ENCODE data around the gene SPNS3. TPM values are rescaled to one million over a fixed set of nuclear protein-coding genes. Genes with fewer than 3 reads are reported as not detected.
A peak's percentile ranks its signal among the peaks of the same experiment; 100 is the strongest.

SPNS3 gene
- total and polyA plus RNA-seq, 10 of the 15 experiments (the other 5 are each of a cell fraction or from before 2014, with no cell fraction given) = 0.16 to 2.6 (median 0.97) TPM

DNA sequence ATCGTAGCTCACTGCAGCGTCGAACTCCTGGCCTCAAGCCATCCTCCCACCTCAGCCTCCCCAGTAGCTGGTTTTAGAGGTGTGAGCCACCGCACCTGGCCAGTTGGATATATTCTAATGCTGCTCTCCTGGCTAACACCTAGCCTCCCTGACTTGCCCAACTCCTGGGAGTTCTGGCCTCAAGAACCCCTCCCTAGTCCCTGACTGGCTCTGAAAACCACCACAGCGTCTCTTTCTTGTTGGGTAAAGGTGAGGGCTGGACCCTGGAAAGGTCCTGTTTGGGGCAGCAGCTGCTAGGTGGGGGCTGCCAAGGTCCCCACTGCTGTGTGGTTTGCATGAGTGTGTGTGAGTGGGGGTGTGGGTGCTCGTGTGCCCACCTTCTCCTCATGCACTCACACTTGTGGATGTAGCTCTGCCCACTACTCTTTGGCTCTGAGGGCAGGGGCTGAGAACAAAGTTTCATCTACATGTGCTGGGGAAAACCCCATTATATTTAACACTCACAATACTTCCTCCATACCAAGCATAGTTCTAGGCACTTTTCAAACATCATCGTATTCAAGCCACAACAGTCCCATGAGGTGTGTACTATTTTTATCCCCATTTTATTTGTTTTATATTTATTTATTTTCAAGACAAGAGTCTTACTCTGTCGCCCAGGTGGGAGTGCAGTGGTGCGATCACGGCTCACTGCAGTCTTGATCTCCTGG lies 7.1 kb upstream of the SPNS3 start:
- Histone ChIP-seq H3K4me3 (no peak overlapping the region), H3K4me1 (ENCODE audit: control insufficient read depth, insufficient read depth, low read length) (peaks cover 4% of the 10 kb centered on the region), H3K27ac (ENCODE audit: control insufficient read depth, insufficient read depth) (no peak overlapping the region), H3K9ac (ENCODE audit: control insufficient read depth, insufficient read depth, low read length) (no peak overlapping the region), H3K36me3 (ENCODE audit: control insufficient read depth in 2 of 2, insufficient read depth in 2 of 2, low read length in 1 of 2) (no peaks in the 10 kb centered on the region), H4K20me1 (ENCODE audit: control insufficient read depth, insufficient read depth) (no peaks in the 10 kb centered on the region), H3K9me3 (replicated peaks; ENCODE audit: control insufficient read depth, insufficient read depth, low read length) (no peaks in the 10 kb centered on the region), H3K79me2 (ENCODE audit: control insufficient read depth, insufficient read depth, low read length) (no peaks in the 10 kb centered on the region), H3K4me2 (ENCODE audit: control insufficient read depth, insufficient read depth) (no peak overlapping the region), H3K27me3 (replicated peaks in 1 of 2; ENCODE audit: control insufficient read depth in 2 of 2, insufficient read depth in 2 of 2, low read length in 1 of 2) (no peaks in the 10 kb centered on the region), H2AFZ (ENCODE audit: control insufficient read depth, low read depth, low read length) (no peak overlapping the region)
- in situ Hi-C loops (cut with MboI) = no loop called here
- ChIA-PET CTCF (interaction anchor here (0.9 to 1.4 kb wide), 2 partner anchors 7 to 211 kb away, joined by 3 to 5 read pairs; no protein-coding TSS in a partner anchor), RAD21 (ENCODE audit: unreplicated experiment) (interaction anchor here (1.7 kb wide), 1 partner anchor 211 kb away, joined by 4 read pairs; no protein-coding TSS in a partner anchor), POLR2A (interaction anchor here (0.6 kb wide), 1 partner anchor 59 kb away, joined by 3 read pairs; no protein-coding TSS in a partner anchor), SMC1A (ENCODE audit: uncharacterized antibody, unreplicated experiment) (no interaction called here)
- ATAC-seq (peak; percentile 51; the same call in 2 of the 3 replicates), DNase-seq (ENCODE audit: low read depth, low spot score) (no peak), FAIRE-seq (no peak)
- 43% methylated on average over 10 of the region's 10 CpGs for WGBS (ENCODE audit: insufficient coverage, insufficient replicate concordance, low lambda C conversion rate, missing lambda C conversion rate)
- TF ChIP-seq GATAD2B (conservative IDR thresholded peaks at IDR 0.05; ENCODE audit: low read depth) (no peak), EP300 (IDR thresholded peaks at IDR 0.05; ENCODE audit: borderline replicate concordance in 1 of 2, control insufficient read depth in 1 of 2, low read depth in 2 of 2, low read length in 2 of 2) (no peak), MXI1 (IDR thresholded peaks at IDR 0.05; ENCODE audit: low read depth, low read length) (no peak), CEBPB (IDR thresholded peaks at IDR 0.05; ENCODE audit: borderline replicate concordance in 1 of 2, low read depth in 2 of 2, low read length in 2 of 2) (no peak), SRF (IDR thresholded peaks at IDR 0.05; ENCODE audit: low read depth in 2 of 2, low read length in 2 of 2) (no peak), NBN (IDR thresholded peaks at IDR 0.05) (no peak), EGR1 (IDR thresholded peaks at IDR 0.05; ENCODE audit: borderline replicate concordance in 1 of 2, low read depth in 2 of 2, low read length in 2 of 2) (no peak)
- no TSS peak for BruUV-seq (replicated peaks)
- intact Hi-C loops (cut with micrococcal nuclease; ENCODE audit: unreplicated experiment) = loop anchor here (10.0 kb wide), 3 partner anchors 98 to 458 kb away; partner anchors contain the start of gene GGT6
